Tibial artery (tissue), 4 donors: Measurements from ENCODE around the gene TMEM92.
"Not testable (repeated sequence)": the region's sequence is repeated elsewhere in the genome, so short reads cannot be mapped to it uniquely, and the experiment has no call there.

Experiments used
- DNase-seq, 2 donors: peaks; one replicate each; pipeline ENCODE4 v3.0.0-alpha.2; 2019
- H3K27ac ChIP-seq, 2 donors: fragments of 200-600 bp; sonication (generic) in 1 of 2; 1 replicate in 1 of 2; 2 replicates in 1 of 2; pipeline ENCODE4 v1.5.1; 2018 to 2019; ENCODE audit warnings: mild to moderate bottlenecking in 1 of 2
- H3K27me3 ChIP-seq, 2 donors: fragments of 200-600 bp; sonication (generic) in 1 of 2; one replicate each; pipeline versions ENCODE4 v1.5.1 to v1.6.0; 2016 to 2019
- H3K36me3 ChIP-seq, 3 donors: fragments of 200-600 bp; sonication (generic) in 2 of 3; one replicate each; pipeline ENCODE4 v1.5.1; 2016 to 2019; ENCODE audit warnings: mild to moderate bottlenecking in 2 of 3
- H3K4me1 ChIP-seq, 4 donors: fragments of 200-600 bp; sonication (generic) in 2 of 4; 1 replicate in 3 of 4; 2 replicates in 1 of 4; pipeline ENCODE4 v1.5.1; 2016 to 2019
- H3K4me3 ChIP-seq, 2 donors: fragments of 200-600 bp; sonication (generic) in 1 of 2; 1 replicate in 1 of 2; 2 replicates in 1 of 2; pipeline ENCODE4 v1.5.1; 2018 to 2019; ENCODE audit warnings: mild to moderate bottlenecking in 2 of 2
- H3K9me3 ChIP-seq, 3 donors: fragments of 200-600 bp; sonication (generic) in 1 of 3; one replicate each; pipeline ENCODE4 v1.5.1; 2016 to 2019
- intact Hi-C: fragments of 100-400 bp; cut with DNase I; formaldehyde crosslinking; loops from one replicate; pipeline ENCODE4 v1.15.0; 2023; ENCODE audit warnings: low total_unique reads
- TF ChIP-seq, protein P1 (sequence below), 2 experiments: fragments of 200-600 bp in 1 of 2; fragments of 450-650 bp in 1 of 2; IDR thresholded peaks; one replicate each; pipeline ENCODE4 v1.5.1; 2017 to 2019; ENCODE audit warnings: antibody characterized with exemption in 2 of 2, mild to moderate bottlenecking in 1 of 2, moderate library complexity in 1 of 2

TMEM92 gene

DNA sequence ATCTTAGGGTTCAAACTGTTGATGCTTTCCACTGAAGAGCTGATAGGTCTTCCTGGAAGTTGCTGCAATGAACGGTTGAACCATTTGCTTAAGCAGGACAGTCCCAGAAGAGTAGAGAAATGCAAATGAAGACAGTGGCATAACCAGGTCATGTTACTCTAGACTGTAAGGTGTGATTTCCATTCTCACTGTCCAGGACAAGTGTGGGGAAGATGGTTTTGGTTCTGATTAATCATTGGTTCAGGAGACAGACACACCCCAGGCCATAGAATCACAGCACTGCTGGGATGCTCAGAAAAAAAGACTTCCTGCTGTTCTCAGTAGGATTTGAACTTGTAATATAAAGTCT is 36.8 kb downstream of the TMEM92 start:
- Histone ChIP-seq H3K4me1 (no peaks in the 10 kb centered on the region), H3K27me3 (peaks cover 0 to 19% of the 10 kb centered on the region in 2 donors), H3K27ac (no peak overlapping the region), H3K9me3 (no peaks in the 10 kb centered on the region), H3K4me3 (no peak overlapping the region), H3K36me3 (no peaks in the 10 kb centered on the region)
- intact Hi-C loops = no loop called here
- DNase-seq = no peak
- TF ChIP-seq, protein P1, sequence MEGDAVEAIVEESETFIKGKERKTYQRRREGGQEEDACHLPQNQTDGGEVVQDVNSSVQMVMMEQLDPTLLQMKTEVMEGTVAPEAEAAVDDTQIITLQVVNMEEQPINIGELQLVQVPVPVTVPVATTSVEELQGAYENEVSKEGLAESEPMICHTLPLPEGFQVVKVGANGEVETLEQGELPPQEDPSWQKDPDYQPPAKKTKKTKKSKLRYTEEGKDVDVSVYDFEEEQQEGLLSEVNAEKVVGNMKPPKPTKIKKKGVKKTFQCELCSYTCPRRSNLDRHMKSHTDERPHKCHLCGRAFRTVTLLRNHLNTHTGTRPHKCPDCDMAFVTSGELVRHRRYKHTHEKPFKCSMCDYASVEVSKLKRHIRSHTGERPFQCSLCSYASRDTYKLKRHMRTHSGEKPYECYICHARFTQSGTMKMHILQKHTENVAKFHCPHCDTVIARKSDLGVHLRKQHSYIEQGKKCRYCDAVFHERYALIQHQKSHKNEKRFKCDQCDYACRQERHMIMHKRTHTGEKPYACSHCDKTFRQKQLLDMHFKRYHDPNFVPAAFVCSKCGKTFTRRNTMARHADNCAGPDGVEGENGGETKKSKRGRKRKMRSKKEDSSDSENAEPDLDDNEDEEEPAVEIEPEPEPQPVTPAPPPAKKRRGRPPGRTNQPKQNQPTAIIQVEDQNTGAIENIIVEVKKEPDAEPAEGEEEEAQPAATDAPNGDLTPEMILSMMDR (IDR thresholded peaks at IDR 0.05) = no peak

DNA sequence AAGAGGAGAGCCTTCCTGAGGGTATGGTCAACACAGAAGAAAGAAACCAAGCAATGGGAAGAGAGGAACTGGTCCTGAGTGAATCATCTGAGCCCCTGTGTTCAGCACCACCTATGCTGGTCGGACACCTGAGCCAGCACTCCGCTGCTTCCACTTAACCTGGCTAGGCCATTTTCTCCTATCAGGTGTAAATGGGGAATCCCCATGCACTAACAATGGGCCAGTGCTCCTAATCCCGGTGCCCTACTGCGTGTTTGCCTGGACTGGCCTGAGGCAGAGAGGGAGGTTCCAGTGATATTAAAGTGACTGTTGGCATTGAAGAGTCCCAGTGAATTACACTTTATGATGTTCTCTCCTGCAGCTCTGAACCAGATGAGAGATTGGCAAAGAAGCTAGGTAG is 37.2 kb downstream of the TMEM92 start:
- Histone ChIP-seq H3K4me3 (no peak overlapping the region), H3K36me3 (no peaks in the 10 kb centered on the region), H3K4me1 (no peaks in the 10 kb centered on the region), H3K9me3 (no peaks in the 10 kb centered on the region), H3K27me3 (peaks cover 0 to 19% of the 10 kb centered on the region in 2 donors), H3K27ac (no peak overlapping the region)
- TF ChIP-seq, protein P1 (IDR thresholded peaks at IDR 0.05) = no peak
- DNase-seq = no peak
- intact Hi-C loops = no loop called here

DNA sequence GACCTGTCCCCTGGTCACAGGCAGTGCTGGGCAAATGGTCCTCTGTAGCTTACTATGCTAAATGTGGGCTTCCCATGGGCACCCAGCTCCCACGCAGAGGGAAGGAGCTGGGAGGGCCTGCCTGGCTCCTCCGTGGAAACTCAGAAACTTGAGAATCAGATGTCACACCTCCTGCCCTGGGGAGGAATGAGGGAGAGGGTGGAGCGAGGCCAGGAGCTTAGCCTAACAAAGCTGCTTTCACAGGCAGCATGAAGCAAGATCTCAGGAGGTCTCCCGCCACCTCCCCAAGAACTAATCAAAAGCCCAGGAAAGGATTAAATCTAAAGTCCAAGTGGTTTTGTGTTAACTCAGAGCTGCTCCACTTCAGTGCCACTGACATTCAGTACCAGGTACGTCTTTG is 38.0 kb downstream of the TMEM92 start:
- intact Hi-C loops = no loop called here
- Histone ChIP-seq H3K4me3 (no peak overlapping the region), H3K36me3 (no peaks in the 10 kb centered on the region), H3K9me3 (no peaks in the 10 kb centered on the region), H3K27ac (no peak overlapping the region), H3K27me3 (peaks cover 0 to 19% of the 10 kb centered on the region in 2 donors), H3K4me1 (no peaks in the 10 kb centered on the region)
- DNase-seq = no peak
- TF ChIP-seq, protein P1 (IDR thresholded peaks at IDR 0.05) = no peak

DNA sequence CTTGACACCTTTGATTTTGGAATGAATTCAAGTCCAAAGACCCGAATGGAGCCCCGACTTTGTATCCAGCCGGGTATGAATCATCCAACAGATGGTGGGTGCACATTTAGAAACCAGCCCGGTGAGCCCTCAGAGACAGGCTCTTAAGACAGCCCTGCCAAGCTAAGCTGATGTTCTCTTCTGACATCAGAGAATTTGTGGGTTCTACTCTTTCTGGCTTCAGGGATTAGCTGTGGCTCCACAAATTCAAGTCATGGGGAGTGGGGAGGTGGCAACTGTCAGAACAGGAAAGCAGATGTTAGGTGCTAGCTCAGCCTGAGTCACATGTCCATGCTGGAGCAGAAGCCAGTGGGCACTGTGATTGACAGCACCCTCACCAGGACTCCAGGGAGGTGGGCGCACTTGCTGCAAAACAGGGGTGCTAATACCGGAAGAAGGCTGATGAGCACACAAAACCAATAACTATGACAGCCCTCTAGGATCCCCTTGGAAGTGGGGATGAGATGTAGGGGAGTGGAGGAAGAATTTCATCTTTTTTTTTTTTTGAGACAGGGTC is 40.3 kb downstream of the TMEM92 start:
- Histone ChIP-seq H3K27ac (no peak overlapping the region), H3K9me3 (no peaks in the 10 kb centered on the region), H3K27me3 (peaks cover 0 to 19% of the 10 kb centered on the region in 2 donors), H3K4me1 (no peaks in the 10 kb centered on the region), H3K4me3 (no peak overlapping the region), H3K36me3 (no peaks in the 10 kb centered on the region)
- DNase-seq = no peak
- TF ChIP-seq, protein P1 (IDR thresholded peaks at IDR 0.05) = no peak
- intact Hi-C loops = no loop called here

DNA sequence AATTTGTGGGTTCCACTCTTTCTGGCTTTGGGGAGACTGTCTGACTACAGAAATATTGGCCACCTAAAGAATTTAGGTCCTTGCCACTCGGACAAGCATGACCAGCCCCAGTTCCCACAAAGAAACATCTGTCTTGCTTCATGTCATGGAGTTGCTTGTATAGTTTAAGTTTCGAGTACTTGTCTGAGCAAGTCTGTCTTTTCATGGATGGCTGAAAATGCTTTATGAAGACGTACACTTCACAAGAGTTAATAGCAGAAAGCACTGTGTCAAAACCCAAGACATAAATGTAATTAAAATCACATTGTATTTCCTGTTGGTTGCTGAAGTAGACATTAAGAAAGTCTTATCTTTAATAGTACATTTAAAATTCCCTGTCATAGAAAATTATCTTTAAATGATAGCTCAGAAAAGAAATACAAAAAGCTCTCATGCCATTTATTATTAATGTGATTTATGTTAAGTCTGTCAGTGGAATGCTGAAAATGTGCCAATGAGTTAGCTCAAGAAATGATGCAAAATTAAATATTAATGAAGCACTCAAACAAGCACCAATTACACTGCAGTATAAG is 41.8 kb downstream of the TMEM92 start:
- TF ChIP-seq, protein P1 (IDR thresholded peaks at IDR 0.05) = no peak
- intact Hi-C loops = no loop called here
- DNase-seq = peak in 1 of 2 donors; percentile 3
- Histone ChIP-seq H3K9me3 (no peaks in the 10 kb centered on the region), H3K27me3 (peaks cover 0 to 13% of the 10 kb centered on the region in 2 donors), H3K4me1 (no peaks in the 10 kb centered on the region), H3K27ac (no peak overlapping the region), H3K36me3 (no peaks in the 10 kb centered on the region), H3K4me3 (no peak overlapping the region)

DNA sequence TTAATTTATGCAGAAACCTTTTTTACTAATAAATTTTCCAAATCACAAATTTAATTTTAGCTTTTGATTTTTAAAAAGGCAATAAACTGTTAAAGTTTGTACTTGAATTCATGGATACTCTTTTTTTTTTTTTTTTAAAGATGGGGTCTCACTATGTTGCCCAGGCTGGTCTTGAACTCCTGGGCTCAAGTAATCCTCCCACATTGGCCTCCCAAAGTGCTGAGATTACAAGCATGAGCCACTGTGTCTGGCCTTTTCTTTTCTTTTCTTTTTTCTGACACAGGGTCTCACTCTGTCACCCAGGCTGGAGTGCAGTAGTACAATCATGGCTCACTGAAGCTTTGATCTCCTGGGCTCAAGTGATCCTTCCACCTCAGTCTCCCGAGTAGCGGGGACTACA is 42.4 kb downstream of the TMEM92 start:
- DNase-seq, intact Hi-C loops, H3K27me3 ChIP-seq, H3K9me3 ChIP-seq, H3K36me3 ChIP-seq, H3K4me3 ChIP-seq, H3K4me1 ChIP-seq, H3K27ac ChIP-seq: not testable (repeated sequence)
